ENCODE results near the gene TEX22.

The TEX22 gene

GRCh38 chr14:105425823-105426247, 27.5 kb downstream of the TEX22 start:
- Histone ChIP-seq H3K79me2 (ENCODE audit: insufficient read depth, low read length) (peaks cover 95% of the 10 kb centered on the region), H3K4me2 (ENCODE audit: low read depth, low read length, poor library complexity, severe bottlenecking) (no peak overlapping the region), H3F3A (ENCODE audit: low read depth) (no peaks in the 10 kb centered on the region), H3K4me3 (ENCODE audit: low read length, poor library complexity, severe bottlenecking) (no peak overlapping the region), H4K20me1 (ENCODE audit: insufficient read depth, low read length, poor library complexity, severe bottlenecking) (peaks cover 84% of the 10 kb centered on the region), H3K36me3 (ENCODE audit: insufficient read depth, low read length) (peaks cover 11% of the 10 kb centered on the region; the same call in 1 of the 2 replicates), H2AFZ (ENCODE audit: low read length) (no peak overlapping the region), H3K9ac (ENCODE audit: low read depth, low read length, poor library complexity, severe bottlenecking) (no peak overlapping the region), H3K9me2 (replicated peaks; ENCODE audit: low read depth, low read length) (no peaks in the 10 kb centered on the region), H3K27me3 (ENCODE audit: insufficient read depth, low read length, poor library complexity, severe bottlenecking) (no peaks in the 10 kb centered on the region), H3K4me1 (ENCODE audit: insufficient read depth, low read length, poor library complexity, severe bottlenecking) (peaks cover 25% of the 10 kb centered on the region), H3K9me3 (ENCODE audit: insufficient read depth, low read depth, low read length) (no peaks in the 10 kb centered on the region)
- TF ChIP-seq EZH2phosphoT487 (IDR thresholded peaks at IDR 0.05; ENCODE audit: borderline replicate concordance) (no peak), CTCF (conservative IDR thresholded peaks at IDR 0.05; ENCODE audit: low read length) (no peak)

- H2AFZ ChIP-seq (ENCODE audit: low read length) = no peak overlapping the region
- H3K27me3 ChIP-seq (ENCODE audit: insufficient read depth, low read length, poor library complexity, severe bottlenecking) = no peaks in the 10 kb centered on the region
- peaks cover 18% of the 10 kb centered on the region; the same call in 1 of the 2 replicates for H3K36me3 ChIP-seq (ENCODE audit: insufficient read depth, low read length)
- H4K20me1 ChIP-seq (ENCODE audit: insufficient read depth, low read length, poor library complexity, severe bottlenecking) = peaks cover 77% of the 10 kb centered on the region
- peaks cover 20% of the 10 kb centered on the region for H3K4me1 ChIP-seq (ENCODE audit: insufficient read depth, low read length, poor library complexity, severe bottlenecking)
- H3F3A ChIP-seq (ENCODE audit: low read depth) = no peaks in the 10 kb centered on the region
- no peak overlapping the region for H3K4me3 ChIP-seq (ENCODE audit: low read length, poor library complexity, severe bottlenecking)
- no peak overlapping the region for H3K9ac ChIP-seq (ENCODE audit: low read depth, low read length, poor library complexity, severe bottlenecking)
- no peaks in the 10 kb centered on the region for H3K9me2 ChIP-seq (replicated peaks; ENCODE audit: low read depth, low read length)
- TF ChIP-seq CTCF (conservative IDR thresholded peaks at IDR 0.05; ENCODE audit: low read length) (no peak), EZH2phosphoT487 (IDR thresholded peaks at IDR 0.05; ENCODE audit: borderline replicate concordance) (no peak)
- peaks cover 95% of the 10 kb centered on the region for H3K79me2 ChIP-seq (ENCODE audit: insufficient read depth, low read length)
- no peak overlapping the region for H3K4me2 ChIP-seq (ENCODE audit: low read depth, low read length, poor library complexity, severe bottlenecking)
- H3K9me3 ChIP-seq (ENCODE audit: insufficient read depth, low read depth, low read length) = no peaks in the 10 kb centered on the region
Observed at GRCh38 chr14:105426416-105427130, 28.2 kb downstream of the TEX22 start.

- Histone ChIP-seq H3K4me3 (ENCODE audit: low read length, poor library complexity, severe bottlenecking) (no peak overlapping the region), H3K9ac (ENCODE audit: low read depth, low read length, poor library complexity, severe bottlenecking) (no peak overlapping the region), H3K4me2 (ENCODE audit: low read depth, low read length, poor library complexity, severe bottlenecking) (no peak overlapping the region), H3F3A (ENCODE audit: low read depth) (no peaks in the 10 kb centered on the region), H2AFZ (ENCODE audit: low read length) (no peak overlapping the region), H3K36me3 (ENCODE audit: insufficient read depth, low read length) (peaks cover 19% of the 10 kb centered on the region; the same call in 1 of the 2 replicates), H3K27me3 (ENCODE audit: insufficient read depth, low read length, poor library complexity, severe bottlenecking) (no peaks in the 10 kb centered on the region), H3K9me2 (replicated peaks; ENCODE audit: low read depth, low read length) (no peaks in the 10 kb centered on the region), H3K79me2 (ENCODE audit: insufficient read depth, low read length) (peaks cover 92% of the 10 kb centered on the region), H4K20me1 (ENCODE audit: insufficient read depth, low read length, poor library complexity, severe bottlenecking) (peaks cover 70% of the 10 kb centered on the region), H3K9me3 (ENCODE audit: insufficient read depth, low read depth, low read length) (no peaks in the 10 kb centered on the region), H3K4me1 (ENCODE audit: insufficient read depth, low read length, poor library complexity, severe bottlenecking) (peaks cover 12% of the 10 kb centered on the region)
- TF ChIP-seq EZH2phosphoT487 (IDR thresholded peaks at IDR 0.05; ENCODE audit: borderline replicate concordance) (no peak), CTCF (conservative IDR thresholded peaks at IDR 0.05; ENCODE audit: low read length) (no peak)
Observed at GRCh38 chr14:105427412-105427811, 29.1 kb downstream of the TEX22 start.

All from Loucy (cell line).